TTC549 (cell line): ENCODE results near the gene SGIP1.
"Not testable (repeated sequence)": the region's sequence is repeated elsewhere in the genome, so short reads cannot be mapped to it uniquely, and the experiment has no call there.

ENCODE experiments used
- FAIRE-seq: peaks from 2 replicates; lab custom pipeline; 2012; peaks lifted over from hg19 to GRCh38; lab: Jason Lieb, UNC

Gene SGIP1

DNA sequence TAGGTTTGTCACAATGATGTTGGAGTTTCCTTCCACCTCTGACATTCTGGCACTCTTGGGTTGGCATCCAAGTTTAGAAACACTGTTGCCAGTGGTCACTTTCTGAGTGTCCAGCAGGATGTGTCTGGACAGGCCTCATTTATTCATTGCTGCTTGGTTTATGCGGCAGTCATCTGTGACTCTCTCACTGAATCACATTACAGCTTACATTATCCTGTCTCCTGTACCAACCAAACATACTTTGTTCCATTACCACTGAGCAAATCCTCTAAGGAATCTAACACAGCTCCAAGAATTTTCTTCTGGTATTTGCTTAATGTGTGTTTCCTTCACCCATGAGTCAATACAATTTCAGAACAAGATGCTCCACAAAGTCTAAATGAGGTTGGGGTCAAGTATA lies 19.9 kb downstream of the SGIP1 start:
- no peak for FAIRE-seq

GRCh38 chr1:66556161-66556611 lies 22.2 kb downstream of the SGIP1 start:
- FAIRE-seq = no peak

DNA sequence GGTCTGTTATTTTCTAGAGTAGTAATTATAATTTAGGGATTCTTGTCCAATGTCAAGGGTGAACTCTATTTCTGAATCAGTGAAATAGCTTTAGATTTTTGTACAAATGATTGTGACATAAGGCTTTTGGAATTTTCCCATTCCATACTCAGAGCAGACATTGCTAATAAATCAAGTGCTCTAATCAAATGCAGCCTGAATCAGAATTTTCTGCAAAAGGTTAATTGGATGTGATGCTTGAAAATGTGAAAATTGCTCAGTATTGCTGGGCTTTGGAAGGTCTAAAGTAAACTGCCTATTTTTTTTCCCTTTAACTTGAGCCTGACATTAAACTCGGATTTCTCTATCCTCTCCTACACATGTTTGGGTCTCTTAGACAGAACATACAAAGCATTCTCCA lies 23.2 kb downstream of the SGIP1 start:
- no peak for FAIRE-seq

- no peak for FAIRE-seq
Observed at GRCh38 chr1:66559517-66559916, 25.6 kb downstream of the SGIP1 start.

DNA sequence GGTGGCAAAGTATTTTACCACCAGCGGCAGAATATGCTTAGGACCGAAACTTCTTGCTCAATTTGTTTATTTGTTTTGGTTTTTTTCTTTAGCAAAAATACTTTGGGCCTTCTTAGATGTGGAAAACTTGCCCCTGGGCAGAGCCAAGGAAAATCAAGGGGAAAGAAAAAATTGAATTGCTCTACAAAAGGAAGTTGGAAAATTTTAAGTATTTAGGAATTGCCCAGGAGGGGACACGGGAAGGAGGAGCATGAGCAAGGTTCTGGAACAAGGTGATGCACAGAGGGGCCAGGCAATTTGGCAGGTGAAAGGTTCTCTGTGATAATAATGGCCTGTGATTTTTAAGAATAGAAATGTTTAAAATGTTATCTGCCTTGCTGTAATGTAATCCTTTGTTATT lies 28.6 kb downstream of the SGIP1 start:
- FAIRE-seq = no peak

DNA sequence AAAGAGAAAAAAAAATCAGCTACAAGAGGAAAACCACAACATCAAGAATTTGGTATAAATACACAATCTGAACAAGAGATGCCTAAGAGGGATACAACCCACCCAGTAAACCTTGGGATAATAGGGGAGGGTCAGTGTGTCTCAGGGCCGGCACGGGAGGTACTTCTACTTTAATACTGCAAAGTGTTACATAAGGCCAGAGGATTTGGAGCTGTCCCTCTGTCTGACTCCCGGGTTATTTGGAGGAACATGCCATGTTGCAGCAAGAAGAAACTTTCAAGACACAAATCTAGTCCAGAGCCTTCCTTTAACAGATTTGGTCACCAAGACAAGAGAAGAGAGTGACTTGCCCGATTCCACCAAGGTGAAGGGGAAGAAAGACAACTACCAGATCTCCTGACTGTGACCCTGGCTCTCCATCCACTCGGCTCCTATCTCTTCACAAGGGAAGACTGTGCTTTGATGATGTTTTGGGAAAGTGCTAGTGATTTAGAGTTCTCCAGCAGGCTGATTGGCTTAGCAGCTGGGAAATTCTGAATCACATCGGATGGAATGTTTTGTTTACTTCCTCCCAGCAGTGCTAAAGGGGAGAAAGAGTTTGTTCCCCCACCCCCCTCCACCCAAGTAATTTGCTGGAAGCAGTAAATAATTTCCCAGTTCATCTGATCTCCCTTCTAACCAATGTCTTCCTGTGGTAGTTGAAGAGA lies 29.3 kb downstream of the SGIP1 start:
- peak; percentile 41 for FAIRE-seq

- FAIRE-seq = no peak
Observed at GRCh38 chr1:66563941-66564630, 30.1 kb downstream of the SGIP1 start.

- no peak for FAIRE-seq
Observed at GRCh38 chr1:66570196-66570595, 36.2 kb downstream of the SGIP1 start.

- no peak for FAIRE-seq
Observed at GRCh38 chr1:66571789-66572188, 37.8 kb downstream of the SGIP1 start.

DNA sequence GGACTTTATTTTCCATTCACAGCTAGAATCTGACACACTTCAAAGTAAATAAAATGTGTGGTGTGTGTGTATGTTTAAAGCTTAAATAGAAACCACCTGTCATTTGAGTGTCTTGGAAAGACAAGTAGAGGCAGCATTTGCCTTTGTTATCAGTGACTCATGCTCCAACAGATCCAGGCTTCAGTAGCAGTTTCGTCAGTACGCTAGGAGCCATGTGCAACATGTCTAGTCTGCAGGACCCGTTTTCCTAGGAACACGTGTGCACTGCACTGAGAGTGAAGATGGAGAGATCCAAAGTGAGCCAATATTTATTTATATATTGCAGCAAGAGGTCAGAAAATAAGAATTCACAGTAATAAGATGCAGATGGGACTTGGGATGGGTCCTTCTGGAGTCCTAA lies 41.8 kb downstream of the SGIP1 start:
- no peak for FAIRE-seq

- FAIRE-seq = no peak
Observed at GRCh38 chr1:66576645-66577044, 42.7 kb downstream of the SGIP1 start.

DNA sequence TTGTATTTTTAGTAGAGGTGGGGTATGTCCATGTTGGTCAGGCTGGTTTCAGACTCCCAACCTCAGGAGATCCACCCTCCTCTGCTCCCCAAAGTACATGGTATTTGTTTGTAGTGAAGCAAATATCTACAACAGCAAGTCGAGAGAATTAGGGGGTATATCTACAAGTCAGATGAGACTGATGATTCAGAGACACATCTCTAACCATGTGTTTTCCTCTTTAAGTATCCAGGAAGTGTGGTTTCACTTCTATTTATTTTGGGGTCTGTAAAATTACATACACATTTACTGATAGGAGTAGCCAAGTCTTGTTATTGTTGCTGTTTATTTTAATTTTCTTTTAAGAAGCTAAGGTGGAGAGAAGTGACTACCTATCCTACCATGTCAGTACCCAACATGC lies 44.9 kb downstream of the SGIP1 start:
- FAIRE-seq = no peak

DNA sequence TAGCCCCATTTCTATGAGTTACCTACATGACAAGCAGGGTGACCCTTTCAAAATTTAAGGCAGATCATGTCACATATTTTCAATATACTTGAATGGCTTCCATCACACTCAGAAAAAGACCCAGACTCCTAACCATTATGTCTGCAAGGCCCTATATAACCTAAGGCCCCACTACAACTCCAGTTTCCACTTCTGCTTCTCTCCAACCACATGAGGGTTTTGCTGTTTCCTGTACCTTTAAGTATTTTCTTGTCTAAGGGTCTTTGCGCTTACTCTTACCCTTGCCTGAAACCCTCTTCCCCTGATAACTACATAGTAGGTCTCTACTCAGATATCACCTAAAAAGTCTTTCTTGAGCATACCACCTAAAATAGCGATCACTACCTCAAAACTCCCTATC lies 46.1 kb downstream of the SGIP1 start:
- FAIRE-seq = no peak

DNA sequence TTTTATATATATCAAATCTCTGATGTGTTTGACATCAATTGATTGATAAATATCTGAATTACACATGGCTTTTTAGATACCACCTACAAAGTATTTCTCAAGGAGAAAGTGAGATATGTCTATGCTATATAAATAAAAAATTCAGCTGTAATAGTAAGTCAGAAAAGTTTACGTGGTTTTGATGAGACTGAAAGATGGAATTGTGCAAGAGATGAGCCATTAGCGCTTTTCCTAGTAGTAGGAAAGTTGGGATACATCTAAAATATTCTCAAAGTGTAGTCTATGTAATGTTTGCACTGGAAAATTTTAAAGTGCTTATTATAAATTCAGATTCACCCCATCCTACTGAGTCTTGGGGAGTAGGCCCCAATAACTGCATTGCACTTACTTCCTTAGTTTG lies 49.1 kb downstream of the SGIP1 start:
- no peak for FAIRE-seq

- no peak for FAIRE-seq
Observed at GRCh38 chr1:66585002-66585401, 51.0 kb downstream of the SGIP1 start.

- no peak for FAIRE-seq
Observed at GRCh38 chr1:66589326-66589725, 55.4 kb downstream of the SGIP1 start.

- not testable (repeated sequence) for FAIRE-seq
Observed at GRCh38 chr1:66592106-66592507, 58.2 kb downstream of the SGIP1 start.

DNA sequence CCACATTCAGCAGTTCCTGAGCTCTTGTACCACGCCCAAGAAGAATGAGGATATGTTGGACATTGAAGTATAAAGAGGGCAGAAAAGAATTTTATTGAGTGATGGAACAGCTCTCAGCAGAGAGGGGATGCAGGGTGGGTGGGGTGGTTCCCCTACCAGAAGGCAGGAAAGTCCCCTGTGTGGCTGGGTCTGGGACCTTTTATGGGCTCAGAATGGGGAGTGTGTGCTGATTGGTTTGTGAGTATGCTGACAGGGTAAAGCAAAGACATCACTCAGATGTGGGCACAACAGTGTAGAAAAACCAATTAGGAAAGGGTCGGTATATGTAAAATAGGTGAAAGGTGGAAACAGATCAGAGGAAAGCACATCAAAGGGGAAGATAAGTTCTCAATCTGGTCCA lies 62.2 kb downstream of the SGIP1 start:
- no peak for FAIRE-seq

DNA sequence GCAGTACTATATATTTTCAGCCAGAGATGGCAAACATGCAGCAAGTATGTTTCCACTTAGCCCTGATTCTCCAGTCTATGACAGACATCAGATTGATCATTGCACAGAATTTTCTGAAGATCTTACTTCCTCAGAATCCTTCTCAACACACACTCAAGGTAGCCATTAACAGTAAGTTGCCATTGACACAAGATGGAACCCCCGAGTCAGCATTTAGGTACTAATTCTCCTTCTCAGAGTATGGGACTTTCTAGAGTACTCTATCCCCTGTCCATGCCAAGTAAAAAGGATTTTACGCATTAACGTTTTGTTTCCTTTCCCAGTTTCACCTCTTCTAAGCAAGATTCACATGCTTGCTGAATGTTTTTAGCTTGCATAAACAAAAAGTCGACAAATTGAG lies 63.5 kb downstream of the SGIP1 start:
- FAIRE-seq = no peak

- FAIRE-seq = no peak
Observed at GRCh38 chr1:66598670-66599069, 64.7 kb downstream of the SGIP1 start.

DNA sequence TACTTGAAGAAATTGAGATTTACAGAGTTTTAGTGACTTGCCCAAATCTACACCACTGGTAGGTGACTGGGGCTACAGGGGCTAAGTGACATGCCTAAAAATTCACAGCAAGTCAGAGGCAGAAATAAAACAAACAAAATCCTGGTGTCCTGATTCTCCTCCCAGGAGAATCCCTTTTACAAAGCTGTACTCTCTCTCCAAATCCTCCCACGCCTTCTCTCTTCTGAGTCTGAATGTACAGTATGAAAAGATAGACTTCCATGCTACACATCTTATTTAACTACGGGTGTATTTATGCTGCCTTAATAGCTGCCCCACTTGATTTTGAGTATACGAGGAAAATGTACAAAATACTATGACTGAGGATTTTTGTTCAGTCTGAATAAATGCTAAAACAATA lies 65.4 kb downstream of the SGIP1 start:
- FAIRE-seq = no peak

DNA sequence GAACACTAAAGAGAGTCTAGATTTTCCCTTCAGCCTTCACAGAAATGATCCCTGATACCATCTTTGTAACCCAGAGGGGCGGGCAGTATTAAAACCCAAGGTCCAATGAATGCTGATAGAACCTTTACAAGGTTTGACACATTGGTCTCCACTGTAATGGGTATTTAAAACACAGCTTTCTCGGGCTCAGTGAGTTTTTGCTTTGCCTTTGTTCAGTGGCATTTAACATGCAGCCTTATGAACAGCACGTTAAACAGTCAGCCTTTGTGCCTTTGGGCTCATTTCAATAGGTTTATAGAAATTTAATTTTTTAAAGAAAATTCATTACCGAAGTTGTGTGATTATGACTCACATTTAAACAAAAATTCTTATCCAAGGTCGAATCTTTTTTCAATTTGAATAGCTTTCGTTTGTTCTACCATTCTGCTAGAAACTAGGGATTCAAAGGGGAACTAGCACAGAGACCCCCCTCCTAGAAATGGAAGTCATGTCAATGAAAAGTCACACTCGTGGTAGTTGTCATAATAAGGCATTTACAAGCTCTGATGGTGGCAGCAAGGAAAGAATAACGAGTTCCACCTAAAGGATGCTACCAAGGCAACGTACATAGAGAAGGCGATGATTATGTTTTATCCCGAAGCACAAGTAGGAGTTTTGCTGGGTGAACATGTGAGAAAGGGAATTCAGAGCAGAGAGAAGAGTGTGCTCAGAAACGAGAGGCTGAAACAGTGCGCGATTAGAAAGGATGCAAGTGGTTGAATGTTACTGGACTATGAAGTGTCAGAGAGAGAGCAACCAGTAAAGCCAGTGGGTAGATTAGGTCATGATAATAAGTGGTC lies 66.2 kb downstream of the SGIP1 start:
- FAIRE-seq = no peak

DNA sequence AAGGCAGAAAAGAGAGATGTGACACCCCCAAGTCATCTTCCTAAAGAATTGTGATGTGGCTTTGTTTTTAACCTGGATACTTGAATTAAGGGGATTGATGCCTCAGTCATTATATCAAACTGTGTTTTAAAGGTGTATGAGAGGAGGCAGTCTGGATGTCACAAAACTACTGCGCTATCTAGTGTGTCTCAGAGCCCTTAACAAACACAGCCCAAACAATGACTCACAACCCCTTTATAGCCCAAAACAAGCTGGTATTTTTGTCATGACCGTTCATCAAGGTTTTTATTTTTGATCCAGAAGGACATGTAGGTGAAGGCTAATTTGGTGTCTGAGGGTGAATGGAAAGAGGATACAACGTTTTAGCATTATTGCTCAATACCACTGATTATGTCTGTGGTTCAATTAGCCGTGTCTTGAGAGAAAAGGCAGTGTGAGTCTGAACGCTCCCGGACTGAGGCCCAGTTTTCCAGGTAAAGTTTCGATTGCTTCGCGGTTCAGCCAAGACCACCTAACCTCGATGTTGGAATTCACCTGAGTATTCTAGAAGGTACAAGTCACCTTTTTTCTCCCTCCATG lies 71.6 kb downstream of the SGIP1 start:
- no peak for FAIRE-seq
